Epidermal melanocyte (primary cell): ENCODE measurements around the gene FOLR2.
A peak's percentile ranks its signal among the peaks of the same experiment; 100 is the strongest.

ENCODE experiments used
- DNase-seq: peaks from one replicate; pipeline ENCODE4 v3.0.0; 2011; ENCODE audit warnings: low spot score; ENCODE audit not compliant: insufficient read length

The FOLR2 gene

GRCh38 chr11:72229925-72230763 is 13.6 kb downstream of the FOLR2 start:
- no peak for DNase-seq

GRCh38 chr11:72230764-72231365 is 14.3 kb downstream of the FOLR2 start:
- no peak for DNase-seq

GRCh38 chr11:72231396-72232259 is 15.0 kb downstream of the FOLR2 start:
- DNase-seq: no peak

GRCh38 chr11:72232260-72233055 is 15.9 kb downstream of the FOLR2 start:
- DNase-seq: no peak

- DNase-seq: no peak
Measured at GRCh38 chr11:72233056-72233772, 16.6 kb downstream of the FOLR2 start.

- no peak for DNase-seq
Measured at GRCh38 chr11:72233773-72234513, 17.3 kb downstream of the FOLR2 start.

GRCh38 chr11:72234514-72234830 is 17.9 kb downstream of the FOLR2 start:
- no peak for DNase-seq

GRCh38 chr11:72234920-72235319 is 18.3 kb downstream of the FOLR2 start:
- no peak for DNase-seq

- DNase-seq: no peak
Measured at GRCh38 chr11:72235351-72236057, 18.9 kb downstream of the FOLR2 start.

GRCh38 chr11:72236083-72236697 is 19.6 kb downstream of the FOLR2 start:
- DNase-seq: no peak

GRCh38 chr11:72236774-72237111 is 20.1 kb downstream of the FOLR2 start:
- DNase-seq: no peak

GRCh38 chr11:72237112-72237931 is 20.7 kb downstream of the FOLR2 start:
- no peak for DNase-seq

GRCh38 chr11:72238040-72238450 is 21.5 kb downstream of the FOLR2 start:
- peak; percentile 65 for DNase-seq

- no peak for DNase-seq
Measured at GRCh38 chr11:72238492-72239312, 22.1 kb downstream of the FOLR2 start.

- no peak for DNase-seq
Measured at GRCh38 chr11:72239313-72239848, 22.8 kb downstream of the FOLR2 start.

- DNase-seq: no peak
Measured at GRCh38 chr11:72239849-72240460, 23.4 kb downstream of the FOLR2 start.
